Measurements from ENCODE around the gene KCNV2. TPM values are rescaled to one million over a fixed set of nuclear protein-coding genes. Genes with fewer than 3 reads are reported as not detected.

KCNV2 gene
- total RNA-seq, 6 experiments from 2014 or later, result not detected

DNA sequence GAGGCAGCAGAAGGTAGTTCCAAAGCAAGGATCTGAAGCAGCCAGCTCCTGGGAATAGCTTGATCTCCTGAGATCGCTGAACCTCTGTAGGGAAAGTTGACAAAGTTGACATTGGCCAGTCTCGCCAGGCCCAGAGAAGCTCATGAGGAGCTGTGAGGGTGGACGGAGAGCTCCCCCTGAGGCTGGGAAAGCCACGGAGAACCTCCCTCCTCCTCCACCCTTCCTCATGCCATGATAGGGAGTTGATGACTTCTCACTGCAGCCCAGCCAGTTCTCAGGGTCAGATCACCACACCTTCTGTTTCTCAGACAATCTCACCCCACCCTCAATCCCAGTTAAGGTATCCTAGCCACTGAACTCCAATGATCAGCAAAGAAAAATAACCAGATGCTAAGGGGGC lies 30.4 kb upstream of the KCNV2 start:
- intact Hi-C loops (cut with DNase I), result no loop called here
- DNase-seq, result no peak
- H3K4me3 ChIP-seq, result no peak overlapping the region
- no peak overlapping the region for H3K27ac ChIP-seq
- 92% methylated on average over 2 of the region's 4 CpGs for WGBS (ENCODE audit: insufficient coverage, low coverage, low lambda C conversion rate, missing lambda C conversion rate)
- no peak for ATAC-seq
- no peaks in the 10 kb centered on the region for H3K9me3 ChIP-seq
- H3K27me3 ChIP-seq, result no peaks in the 10 kb centered on the region
- no peaks in the 10 kb centered on the region for H3K4me1 ChIP-seq
- TF ChIP-seq, protein P1, sequence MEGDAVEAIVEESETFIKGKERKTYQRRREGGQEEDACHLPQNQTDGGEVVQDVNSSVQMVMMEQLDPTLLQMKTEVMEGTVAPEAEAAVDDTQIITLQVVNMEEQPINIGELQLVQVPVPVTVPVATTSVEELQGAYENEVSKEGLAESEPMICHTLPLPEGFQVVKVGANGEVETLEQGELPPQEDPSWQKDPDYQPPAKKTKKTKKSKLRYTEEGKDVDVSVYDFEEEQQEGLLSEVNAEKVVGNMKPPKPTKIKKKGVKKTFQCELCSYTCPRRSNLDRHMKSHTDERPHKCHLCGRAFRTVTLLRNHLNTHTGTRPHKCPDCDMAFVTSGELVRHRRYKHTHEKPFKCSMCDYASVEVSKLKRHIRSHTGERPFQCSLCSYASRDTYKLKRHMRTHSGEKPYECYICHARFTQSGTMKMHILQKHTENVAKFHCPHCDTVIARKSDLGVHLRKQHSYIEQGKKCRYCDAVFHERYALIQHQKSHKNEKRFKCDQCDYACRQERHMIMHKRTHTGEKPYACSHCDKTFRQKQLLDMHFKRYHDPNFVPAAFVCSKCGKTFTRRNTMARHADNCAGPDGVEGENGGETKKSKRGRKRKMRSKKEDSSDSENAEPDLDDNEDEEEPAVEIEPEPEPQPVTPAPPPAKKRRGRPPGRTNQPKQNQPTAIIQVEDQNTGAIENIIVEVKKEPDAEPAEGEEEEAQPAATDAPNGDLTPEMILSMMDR (IDR thresholded peaks at IDR 0.05), result no peak
- TF ChIP-seq POLR2A (IDR thresholded peaks at IDR 0.05), result no peak
- no peaks in the 10 kb centered on the region for H3K36me3 ChIP-seq

DNA sequence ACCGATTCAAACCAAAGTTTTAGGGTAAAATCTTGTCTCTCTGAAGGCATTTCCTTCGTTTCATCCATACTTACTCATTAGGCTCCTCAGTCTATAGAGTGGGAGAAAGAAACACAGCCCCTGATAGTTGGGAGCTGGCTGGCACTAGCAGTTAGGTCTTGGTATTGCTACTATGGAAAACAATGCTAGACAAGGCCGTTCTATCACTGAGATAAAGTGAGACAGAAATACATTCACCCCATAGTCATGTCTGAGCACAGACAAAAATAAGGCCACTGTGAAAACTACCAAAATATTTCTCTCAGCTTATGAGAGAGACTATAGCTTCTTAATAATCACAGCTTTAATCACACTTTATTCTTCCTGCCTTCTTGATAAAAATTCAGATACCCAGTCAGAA lies 28.7 kb upstream of the KCNV2 start:
- TF ChIP-seq, protein P1 (IDR thresholded peaks at IDR 0.05), result no peak
- TF ChIP-seq POLR2A (IDR thresholded peaks at IDR 0.05), result no peak
- no peaks in the 10 kb centered on the region for H3K27me3 ChIP-seq
- no peaks in the 10 kb centered on the region for H3K9me3 ChIP-seq
- ATAC-seq (no peak), DNase-seq (no peak)
- no peaks in the 10 kb centered on the region for H3K4me1 ChIP-seq
- H3K4me3 ChIP-seq, result no peak overlapping the region
- no peak overlapping the region for H3K27ac ChIP-seq
- intact Hi-C loops (cut with DNase I), result no loop called here
- no peaks in the 10 kb centered on the region for H3K36me3 ChIP-seq
- WGBS (ENCODE audit: insufficient coverage, low coverage, low lambda C conversion rate, missing lambda C conversion rate), result 72% methylated on average over 3 of the region's 3 CpGs

DNA sequence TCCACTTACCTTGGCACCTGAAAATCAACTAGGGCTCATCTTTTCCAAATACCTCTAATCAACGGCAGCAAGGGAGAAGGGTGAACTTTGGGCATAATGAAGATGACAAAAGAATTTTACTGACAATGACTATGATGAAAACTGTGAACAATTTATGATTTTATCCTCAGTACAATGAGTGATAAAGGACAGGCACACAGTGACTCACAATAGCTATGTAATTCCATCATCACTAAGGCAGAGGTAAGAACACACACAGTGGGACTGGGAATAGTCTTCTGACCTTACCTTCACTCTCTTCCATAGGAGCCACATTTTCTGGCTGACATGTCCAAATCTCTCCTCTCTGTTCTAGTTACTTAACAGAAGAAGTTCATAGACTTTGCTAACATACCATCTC lies 26.1 kb upstream of the KCNV2 start:
- H3K4me1 ChIP-seq, result no peaks in the 10 kb centered on the region
- no peaks in the 10 kb centered on the region for H3K27me3 ChIP-seq
- WGBS (ENCODE audit: insufficient coverage, low coverage, low lambda C conversion rate, missing lambda C conversion rate), result no CpG with 5 or more reads among the region's 1 CpG
- H3K36me3 ChIP-seq, result no peaks in the 10 kb centered on the region
- no peak overlapping the region for H3K27ac ChIP-seq
- TF ChIP-seq, protein P1 (IDR thresholded peaks at IDR 0.05), result no peak
- TF ChIP-seq POLR2A (IDR thresholded peaks at IDR 0.05), result no peak
- intact Hi-C loops (cut with DNase I), result no loop called here
- H3K4me3 ChIP-seq, result no peak overlapping the region
- no peaks in the 10 kb centered on the region for H3K9me3 ChIP-seq
- ATAC-seq (no peak), DNase-seq (no peak)

DNA sequence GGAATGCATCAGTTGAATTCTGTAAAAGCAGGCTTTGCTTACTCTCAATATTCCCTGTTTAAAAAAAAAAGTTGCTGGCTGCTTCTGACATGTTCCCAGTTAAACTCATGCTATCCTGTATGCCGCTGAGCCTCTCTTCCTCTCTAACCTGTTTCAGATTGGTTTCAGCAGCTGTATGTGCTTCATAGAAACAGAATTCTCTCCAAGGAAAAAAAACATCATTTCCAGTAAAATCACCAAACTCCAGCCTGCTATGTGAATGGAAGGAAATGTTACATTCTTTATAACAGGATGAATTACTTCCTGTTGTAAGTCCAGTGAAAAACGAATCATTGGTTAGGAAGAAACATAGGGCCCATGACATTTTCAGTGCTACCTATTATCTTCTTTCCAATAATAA lies 25.7 kb upstream of the KCNV2 start:
- Histone ChIP-seq H3K27ac (no peak overlapping the region), H3K4me3 (no peak overlapping the region), H3K36me3 (no peaks in the 10 kb centered on the region), H3K4me1 (no peaks in the 10 kb centered on the region), H3K9me3 (no peaks in the 10 kb centered on the region), H3K27me3 (no peaks in the 10 kb centered on the region)
- intact Hi-C loops (cut with DNase I), result no loop called here
- WGBS (ENCODE audit: insufficient coverage, low coverage, low lambda C conversion rate, missing lambda C conversion rate), result 51% methylated on average over 2 of the region's 2 CpGs
- TF ChIP-seq POLR2A (IDR thresholded peaks at IDR 0.05), result no peak
- TF ChIP-seq, protein P1 (IDR thresholded peaks at IDR 0.05), result no peak
- no peak for DNase-seq
- peak in 1 of 4 donors; percentile 65 for ATAC-seq

DNA sequence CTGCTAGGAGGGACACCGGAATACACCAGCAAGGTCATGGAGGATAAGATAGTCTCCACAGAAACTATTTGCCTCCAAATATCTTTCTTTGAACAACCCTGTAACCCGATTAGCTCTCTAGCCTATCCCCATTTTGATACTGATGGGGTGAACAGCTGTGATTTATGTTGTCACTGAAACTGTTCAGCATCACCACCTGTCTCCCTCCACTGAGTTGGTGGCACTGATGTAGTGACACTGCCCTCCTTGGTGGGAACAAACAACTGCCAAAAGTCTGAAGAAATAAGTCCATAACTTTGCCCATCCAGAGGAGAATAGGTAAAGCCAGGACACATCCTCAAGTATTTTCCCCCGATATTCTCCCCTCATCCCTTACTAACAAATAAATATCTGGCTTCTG lies 24.3 kb upstream of the KCNV2 start:
- Histone ChIP-seq H3K27me3 (no peaks in the 10 kb centered on the region), H3K9me3 (no peaks in the 10 kb centered on the region), H3K4me1 (no peaks in the 10 kb centered on the region), H3K4me3 (no peak overlapping the region), H3K36me3 (no peaks in the 10 kb centered on the region), H3K27ac (no peak overlapping the region)
- no peak for TF ChIP-seq POLR2A (IDR thresholded peaks at IDR 0.05)
- TF ChIP-seq, protein P1 (IDR thresholded peaks at IDR 0.05), result no peak
- DNase-seq, result no peak
- intact Hi-C loops (cut with DNase I), result no loop called here
- 97% methylated on average over 3 of the region's 3 CpGs for whole genome bisulfite sequencing (ENCODE audit: insufficient coverage, low coverage, low lambda C conversion rate, missing lambda C conversion rate)
- ATAC-seq, result no peak
